Epithelial cell of proximal tubule (primary cell): ENCODE data around the gene PRSS21. TPM values are rescaled to one million over a fixed set of nuclear protein-coding genes. Genes with fewer than 3 reads are reported as not detected.

ENCODE experiments used
- DNase-seq: peaks from one replicate; pipeline ENCODE4 v3.0.0-alpha.2; 2011; ENCODE audit warnings: low read depth
- H3K4me3 ChIP-seq: 2 replicates; pipeline ENCODE4 v1.5.1; 2011; ENCODE audit warnings: low read depth, mild to moderate bottlenecking, low read length
- total RNA-seq: library from RNA; depleted of rRNA; stranded (reverse); fragments of >200 nt; gene quantifications from 2 replicates; pipeline ENCODE4 v1.2.3, GENCODE V29; 2015
- TF ChIP-seq, protein P1 (sequence below): conservative IDR thresholded peaks from 2 replicates; pipeline ENCODE4 v1.5.1; 2012; ENCODE audit warnings: low read depth, mild to moderate bottlenecking, low read length

Gene PRSS21, protein sequence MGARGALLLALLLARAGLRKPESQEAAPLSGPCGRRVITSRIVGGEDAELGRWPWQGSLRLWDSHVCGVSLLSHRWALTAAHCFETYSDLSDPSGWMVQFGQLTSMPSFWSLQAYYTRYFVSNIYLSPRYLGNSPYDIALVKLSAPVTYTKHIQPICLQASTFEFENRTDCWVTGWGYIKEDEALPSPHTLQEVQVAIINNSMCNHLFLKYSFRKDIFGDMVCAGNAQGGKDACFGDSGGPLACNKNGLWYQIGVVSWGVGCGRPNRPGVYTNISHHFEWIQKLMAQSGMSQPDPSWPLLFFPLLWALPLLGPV
- 0.87 and 4.6 TPM in 2 replicates for total RNA-seq

DNA sequence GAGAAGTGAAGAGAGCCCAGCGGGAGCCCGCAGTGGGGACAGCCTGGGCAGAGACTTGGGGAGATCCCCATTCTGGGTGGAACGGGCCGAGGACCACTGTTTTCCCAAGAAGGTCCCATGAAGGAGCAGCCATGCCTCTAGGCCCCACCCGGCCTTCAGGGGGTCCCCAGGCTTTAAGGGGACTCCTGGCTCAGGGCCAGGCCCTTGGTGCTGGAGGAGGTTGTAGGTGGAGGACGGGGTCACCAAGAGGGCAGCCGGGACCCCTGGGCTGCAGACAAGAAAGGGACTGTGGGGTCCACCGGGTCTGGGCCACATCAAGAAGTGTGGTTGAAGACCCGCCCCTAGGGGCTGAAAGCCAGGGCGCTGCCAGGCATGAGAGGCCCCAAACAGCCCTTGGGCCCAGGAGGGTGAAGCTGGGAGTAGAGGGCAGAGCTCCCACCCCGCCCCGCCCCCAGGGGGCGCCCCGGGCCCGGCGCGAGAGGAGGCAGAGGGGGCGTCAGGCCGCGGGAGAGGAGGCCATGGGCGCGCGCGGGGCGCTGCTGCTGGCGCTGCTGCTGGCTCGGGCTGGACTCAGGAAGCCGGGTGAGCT is at the start of gene PRSS21:
TSS of gene PRSS21 (plus strand) at position 487 of the 589 bp plus-strand sequence. CDS start at position 519, 32 bp downstream.
- no peak for DNase-seq
- no peak within 1 kb of the TSS for H3K4me3 ChIP-seq
- TF ChIP-seq, protein P1, sequence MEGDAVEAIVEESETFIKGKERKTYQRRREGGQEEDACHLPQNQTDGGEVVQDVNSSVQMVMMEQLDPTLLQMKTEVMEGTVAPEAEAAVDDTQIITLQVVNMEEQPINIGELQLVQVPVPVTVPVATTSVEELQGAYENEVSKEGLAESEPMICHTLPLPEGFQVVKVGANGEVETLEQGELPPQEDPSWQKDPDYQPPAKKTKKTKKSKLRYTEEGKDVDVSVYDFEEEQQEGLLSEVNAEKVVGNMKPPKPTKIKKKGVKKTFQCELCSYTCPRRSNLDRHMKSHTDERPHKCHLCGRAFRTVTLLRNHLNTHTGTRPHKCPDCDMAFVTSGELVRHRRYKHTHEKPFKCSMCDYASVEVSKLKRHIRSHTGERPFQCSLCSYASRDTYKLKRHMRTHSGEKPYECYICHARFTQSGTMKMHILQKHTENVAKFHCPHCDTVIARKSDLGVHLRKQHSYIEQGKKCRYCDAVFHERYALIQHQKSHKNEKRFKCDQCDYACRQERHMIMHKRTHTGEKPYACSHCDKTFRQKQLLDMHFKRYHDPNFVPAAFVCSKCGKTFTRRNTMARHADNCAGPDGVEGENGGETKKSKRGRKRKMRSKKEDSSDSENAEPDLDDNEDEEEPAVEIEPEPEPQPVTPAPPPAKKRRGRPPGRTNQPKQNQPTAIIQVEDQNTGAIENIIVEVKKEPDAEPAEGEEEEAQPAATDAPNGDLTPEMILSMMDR, result no peak

DNA sequence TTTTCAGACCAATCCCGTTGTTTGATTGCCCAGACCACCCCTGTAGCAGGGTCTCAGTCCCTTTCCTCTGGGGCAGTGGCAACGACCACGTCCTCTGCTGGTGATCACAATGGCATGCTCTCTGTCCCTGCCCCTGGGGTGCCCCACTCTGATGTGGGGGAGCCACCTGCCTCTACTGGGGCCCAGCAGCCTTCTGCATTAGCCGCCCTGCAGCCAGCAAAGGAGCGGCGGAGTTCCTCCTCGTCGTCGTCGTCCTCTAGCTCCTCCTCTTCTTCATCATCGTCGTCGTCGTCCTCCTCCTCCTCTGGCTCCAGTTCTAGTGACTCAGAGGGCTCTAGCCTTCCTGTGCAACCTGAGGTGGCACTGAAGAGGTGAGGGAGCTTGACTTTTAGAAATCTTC is 49.1 kb upstream of the PRSS21 start:
- no peak for DNase-seq
- no peak overlapping the region for H3K4me3 ChIP-seq
- TF ChIP-seq, protein P1, result no peak

DNA sequence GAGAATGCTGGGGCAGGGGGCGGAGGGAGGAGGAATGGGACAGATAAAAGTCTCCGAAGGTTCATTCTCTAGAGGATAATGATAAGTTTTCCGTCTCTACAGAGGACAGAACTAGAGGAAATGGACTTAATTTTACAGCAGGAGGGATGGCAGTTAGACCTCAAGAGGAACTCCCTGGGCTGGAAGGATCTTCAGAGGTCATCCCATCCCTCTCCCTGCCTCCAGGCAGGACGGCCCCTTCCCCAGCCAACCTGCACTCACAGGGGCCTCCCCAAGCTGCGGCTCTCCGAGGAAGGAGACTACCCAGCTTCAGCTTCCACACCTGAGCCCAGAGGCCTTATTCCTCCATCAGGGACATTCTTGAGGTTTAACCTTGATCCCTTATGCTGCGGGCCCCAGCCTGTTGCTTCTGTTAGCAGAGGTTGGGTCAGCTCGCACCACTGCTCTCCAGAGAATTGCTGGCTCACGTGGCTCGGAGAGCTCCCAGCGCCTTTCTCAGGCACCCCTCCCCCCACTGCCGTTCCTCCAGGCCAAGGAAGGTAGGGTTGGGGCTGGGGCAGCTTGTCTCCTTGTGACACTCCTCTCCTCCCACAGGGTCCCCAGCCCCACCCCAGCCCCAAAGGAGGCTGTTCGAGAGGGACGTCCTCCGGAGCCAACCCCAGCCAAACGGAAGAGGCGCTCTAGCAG is 48.5 kb upstream of the PRSS21 start:
- TF ChIP-seq, protein P1, result no peak
- no peak for DNase-seq
- no peak overlapping the region for H3K4me3 ChIP-seq

DNA sequence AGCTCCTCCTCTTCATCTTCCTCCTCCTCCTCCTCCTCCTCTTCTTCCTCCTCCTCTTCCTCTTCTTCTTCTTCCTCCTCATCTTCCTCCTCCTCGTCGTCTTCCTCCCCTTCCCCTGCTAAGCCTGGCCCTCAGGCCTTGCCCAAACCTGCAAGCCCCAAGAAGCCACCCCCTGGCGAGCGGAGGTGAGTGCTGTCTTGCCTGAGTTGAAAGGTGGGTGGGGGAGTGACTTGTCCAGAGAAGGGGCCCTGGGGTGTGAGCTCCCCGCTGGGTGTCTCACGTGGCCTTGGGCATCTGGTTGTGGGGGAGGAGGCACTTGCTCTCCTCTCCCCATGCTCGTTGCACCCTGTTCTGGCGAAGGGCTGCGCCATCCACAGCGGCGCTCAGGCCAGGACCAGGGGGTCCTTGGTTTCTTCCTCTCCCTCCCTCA is 47.9 kb upstream of the PRSS21 start:
- DNase-seq, result no peak
- TF ChIP-seq, protein P1, result no peak
- no peak overlapping the region for H3K4me3 ChIP-seq

DNA sequence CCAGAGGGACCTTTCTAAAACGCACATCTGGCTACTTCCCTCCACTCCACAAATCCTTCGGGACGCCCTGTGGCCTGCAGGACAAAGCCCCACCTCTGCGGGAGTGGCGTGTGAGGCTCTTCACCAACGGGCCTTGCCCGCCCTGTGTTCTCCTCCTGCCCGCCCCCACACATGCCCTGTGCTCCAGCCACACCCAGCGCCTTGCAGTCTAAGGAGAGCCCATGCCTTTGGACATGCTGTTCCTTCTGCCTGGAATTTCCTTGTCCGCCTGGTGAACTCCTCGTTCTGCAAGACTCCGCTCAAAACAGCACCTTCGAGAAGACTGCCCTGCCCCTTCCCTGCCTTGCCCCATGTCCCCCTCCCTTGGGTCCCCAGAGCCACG is 47.4 kb upstream of the PRSS21 start:
- TF ChIP-seq, protein P1, result no peak
- no peak for DNase-seq

DNA sequence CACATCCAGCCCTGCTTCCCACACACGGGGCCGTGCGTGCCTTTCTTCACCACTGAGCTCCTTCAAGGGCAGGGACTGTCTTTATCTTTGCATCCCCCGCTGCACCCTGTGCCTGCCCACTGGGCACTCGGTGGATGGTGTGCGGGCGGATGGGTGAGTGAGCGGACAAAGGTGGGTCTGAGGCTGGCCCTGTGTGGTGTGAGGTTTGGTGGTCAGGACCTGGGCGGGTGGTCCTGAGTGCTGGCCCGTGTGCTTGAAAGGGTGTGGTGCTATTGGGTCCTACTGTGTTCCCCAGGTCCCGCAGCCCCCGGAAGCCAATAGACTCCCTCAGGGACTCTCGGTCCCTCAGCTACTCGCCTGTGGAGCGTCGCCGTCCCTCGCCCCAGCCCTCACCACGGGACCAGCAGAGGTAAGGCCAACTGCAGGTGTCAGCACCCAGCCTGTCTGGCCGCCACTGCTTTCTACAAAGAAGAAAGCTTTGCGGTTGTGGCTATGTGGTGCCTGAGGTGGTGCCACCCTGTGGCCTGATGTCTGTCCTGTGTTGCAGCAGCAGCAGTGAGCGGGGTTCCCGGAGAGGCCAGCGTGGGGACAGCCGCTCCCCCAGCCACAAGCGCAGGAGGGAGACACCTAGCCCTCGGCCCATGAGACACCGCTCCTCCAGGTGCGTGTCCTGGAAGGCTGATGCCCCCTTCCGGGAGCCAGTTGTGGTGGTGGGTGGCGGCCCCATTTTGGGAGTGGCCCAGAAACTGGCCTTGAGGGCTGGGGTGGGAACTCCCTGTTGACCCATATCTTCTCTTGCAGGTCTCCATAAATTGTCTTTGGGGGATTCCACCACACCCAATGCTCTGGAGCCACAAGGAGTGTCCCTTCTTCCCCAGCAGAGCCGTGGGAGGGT is 46.7 kb upstream of the PRSS21 start:
- no peak for DNase-seq

More for the DNA sequence above, 47.4 kb upstream of the PRSS21 start:
- no peak overlapping the region for H3K4me3 ChIP-seq

More for the DNA sequence above, 46.7 kb upstream of the PRSS21 start:
- TF ChIP-seq, protein P1, result peak; percentile 12
- H3K4me3 ChIP-seq, result no peak overlapping the region
